HG02938 (cell line): Measurements from ENCODE around the gene TMEM254.
"Not testable (repeated sequence)": the region's sequence is repeated elsewhere in the genome, so short reads cannot be mapped to it uniquely, and the experiment has no call there.

Experiments
- ATAC-seq: cut with Tn5 transposase; IDR thresholded peaks from one replicate; pipeline ENCODE4 v1.9.1; 2021; ENCODE audit warnings: mild to moderate bottlenecking, moderate library complexity; ENCODE audit not compliant: unreplicated experiment

The TMEM254 gene

GRCh38 chr10:80131499-80131901, 53.0 kb downstream of the TMEM254 start:
- ATAC-seq: no peak

GRCh38 chr10:80132299-80133139, 54.1 kb downstream of the TMEM254 start, which contains the start of gene PLAC9:
PLAC9 (plus strand) TSS chr10:80132730; CDS start chr10:80132763, 33 bp downstream.
- no peak for ATAC-seq

GRCh38 chr10:80133206-80133605, 54.7 kb downstream of the TMEM254 start:
- ATAC-seq: no peak

GRCh38 chr10:80133687-80134086, 55.2 kb downstream of the TMEM254 start:
- ATAC-seq: not testable (repeated sequence)

GRCh38 chr10:80136134-80136571, 57.7 kb downstream of the TMEM254 start:
- ATAC-seq: no peak

GRCh38 chr10:80137031-80137862, 58.8 kb downstream of the TMEM254 start:
- ATAC-seq: no peak

- ATAC-seq: no peak
These were observed 59.5 kb downstream of the TMEM254 start for GRCh38 chr10:80137920-80138319.

GRCh38 chr10:80139265-80139664, 60.8 kb downstream of the TMEM254 start:
- ATAC-seq: no peak

- no peak for ATAC-seq
These were observed 61.8 kb downstream of the TMEM254 start for GRCh38 chr10:80140251-80140650.

- no peak for ATAC-seq
These were observed 63.4 kb downstream of the TMEM254 start for GRCh38 chr10:80141696-80142460.
